OCI-LY7 (cell line): ENCODE data around the gene USP6. TPM values are rescaled to one million over a fixed set of nuclear protein-coding genes. Genes with fewer than 3 reads are reported as not detected.
"Not testable (repeated sequence)": the region's sequence is repeated elsewhere in the genome, so short reads cannot be mapped to it uniquely, and the experiment has no call there.

Source experiments
- BruUV-seq: library from RNA; stranded (reverse); fragments of 400-500 nt; replicated peaks from 2 replicates; lab custom pipeline; 2021; lab: Mats Ljungman, UMichigan
- CTCF ChIA-PET: fragments of 300-600 bp; sonication (Branson Sonifier 250); formaldehyde crosslinking; loops from one replicate; lab custom pipeline; 2022; ENCODE audit warnings: antibody characterized with exemption; ENCODE audit not compliant: unreplicated experiment; lab: Charles Lee
- POLR2A ChIA-PET: fragments of 300-600 bp; sonication (Branson Sonifier 250); formaldehyde crosslinking; loops from one replicate; lab custom pipeline; 2022; ENCODE audit warnings: antibody characterized with exemption; lab: Charles Lee
- DNase-seq: peaks from one replicate; pipeline ENCODE4 v3.0.0-alpha.2; 2015; ENCODE audit warnings: low spot score
- H2AFZ ChIP-seq: fragments of 200-600 bp; sonication (generic), shearing (Covaris generic); 2 replicates; pipeline ENCODE4 v1.6.1; 2014; ENCODE audit warnings: mild to moderate bottlenecking, antibody characterized with exemption, low read length, moderate library complexity
- H3K27ac ChIP-seq: fragments of 200-600 bp; sonication (generic); 2 replicates; pipeline ENCODE4 v1.5.1; 2014; ENCODE audit warnings: mixed run types, low read depth, mild to moderate bottlenecking, moderate library complexity, low read length, inconsistent platforms; ENCODE audit not compliant: poor library complexity, severe bottlenecking
- H3K36me3 ChIP-seq: fragments of 200-600 bp; sonication (generic); 2 replicates; pipeline ENCODE4 v1.6.1; 2014; ENCODE audit warnings: mild to moderate bottlenecking, antibody characterized with exemption, low read length, moderate library complexity, mixed read lengths; ENCODE audit not compliant: insufficient read depth
- H3K4me1 ChIP-seq: fragments of 200-600 bp; sonication (generic); 2 replicates; pipeline ENCODE4 v1.5.1; 2014; ENCODE audit warnings: mild to moderate bottlenecking, low read length; ENCODE audit not compliant: insufficient read depth, poor library complexity, severe bottlenecking
- H3K4me2 ChIP-seq: fragments of 200-600 bp; sonication (generic); 2 replicates; pipeline ENCODE4 v1.6.1; 2014; ENCODE audit warnings: mild to moderate bottlenecking, low read length
- H3K4me3 ChIP-seq: fragments of 200-600 bp; sonication (generic); 2 replicates; pipeline ENCODE4 v1.5.1; 2014; ENCODE audit warnings: mild to moderate bottlenecking, low read depth, low read length; ENCODE audit not compliant: poor library complexity, severe bottlenecking
- H3K79me2 ChIP-seq: fragments of 200-600 bp; sonication (generic); 2 replicates; pipeline ENCODE4 v1.6.1; 2016; ENCODE audit warnings: low read depth, mild to moderate bottlenecking, low read length, moderate library complexity, mixed read lengths; ENCODE audit not compliant: insufficient read depth
- H3K9me2 ChIP-seq: fragments of 200-600 bp; sonication (generic); 2 replicates; pipeline ENCODE4 v1.6.1; 2016; ENCODE audit warnings: mild to moderate bottlenecking, low read length, mixed read lengths; ENCODE audit not compliant: insufficient read depth
- H3K9me3 ChIP-seq: fragments of 200-600 bp; sonication (generic); 2 replicates; pipeline ENCODE4 v1.6.1; 2014; ENCODE audit warnings: mild to moderate bottlenecking, mixed run types, low read length, mixed read lengths
- H4K20me1 ChIP-seq: fragments of 200-600 bp; sonication (generic); 2 replicates; pipeline ENCODE4 v1.6.1; 2014; ENCODE audit warnings: mild to moderate bottlenecking, antibody characterized with exemption, low read length, moderate library complexity, mixed read lengths; ENCODE audit not compliant: insufficient read depth
- CTCF ChIP-seq: fragments of 200-600 bp; sonication (generic); conservative IDR thresholded peaks from 2 replicates; pipeline ENCODE4 v1.5.1; 2014; ENCODE audit warnings: mild to moderate bottlenecking, antibody characterized with exemption, low read length, moderate library complexity, mixed read lengths
- EZH2phosphoT487 ChIP-seq: fragments of 200-600 bp; sonication (generic); IDR thresholded peaks from 2 replicates; pipeline ENCODE4 v1.6.1; 2018; ENCODE audit warnings: low read depth, borderline replicate concordance, mild to moderate bottlenecking, mixed run types, antibody characterized with exemption, low read length, moderate library complexity, mixed read lengths
- intact Hi-C: fragments of 100-400 bp; cut with micrococcal nuclease; formaldehyde crosslinking; loops from one replicate; pipeline ENCODE4 v1.10.0; 2022; ENCODE audit not compliant: unreplicated experiment
- total RNA-seq, 2 experiments: library from RNA; depleted of rRNA in 1 of 2; stranded (reverse); fragments of >200 nt in 1 of 2; shearing (Covaris generic) in 1 of 2; gene quantifications; 2 replicates each; pipeline ENCODE4 v1.2.3, GENCODE V29; 2014 to 2022

USP6 gene
- total RNA-seq, 2 experiments from 2014 or later, result 0.03 to 0.11 TPM

GRCh38 chr17:5161793-5162192 is 46.0 kb downstream of the USP6 start:
- H3K4me2 ChIP-seq, H3K27ac ChIP-seq, CTCF ChIA-PET, H3K79me2 ChIP-seq, H3K4me1 ChIP-seq, H3K36me3 ChIP-seq, H4K20me1 ChIP-seq, DNase-seq, POLR2A ChIA-PET, BruUV-seq, H3K4me3 ChIP-seq, H3K9me3 ChIP-seq, intact Hi-C loops, H2AFZ ChIP-seq, H3K9me2 ChIP-seq: not testable (repeated sequence)

- Histone ChIP-seq H3K36me3 (no peaks in the 10 kb centered on the region), H3K27ac (no peak overlapping the region), H3K79me2 (no peaks in the 10 kb centered on the region), H3K9me3 (no peaks in the 10 kb centered on the region), H3K4me1 (peaks cover 6% of the 10 kb centered on the region), H3K4me3 (no peak overlapping the region), H3K4me2 (no peak overlapping the region), H3K9me2 (no peaks in the 10 kb centered on the region), H2AFZ (no peak overlapping the region), H4K20me1 (no peaks in the 10 kb centered on the region)
- intact Hi-C loops, result no loop called here
- ChIA-PET CTCF (no interaction called here), POLR2A (interaction anchor here (0.7 kb wide), 1 partner anchor 77 kb away, joined by 3 read pairs; no protein-coding TSS in a partner anchor)
- DNase-seq, result no peak
- BruUV-seq, result no TSS peak
- no peak for TF ChIP-seq CTCF
- TF ChIP-seq EZH2phosphoT487, result no peak
These were observed 48.6 kb downstream of the USP6 start for GRCh38 chr17:5164436-5164835.

DNA sequence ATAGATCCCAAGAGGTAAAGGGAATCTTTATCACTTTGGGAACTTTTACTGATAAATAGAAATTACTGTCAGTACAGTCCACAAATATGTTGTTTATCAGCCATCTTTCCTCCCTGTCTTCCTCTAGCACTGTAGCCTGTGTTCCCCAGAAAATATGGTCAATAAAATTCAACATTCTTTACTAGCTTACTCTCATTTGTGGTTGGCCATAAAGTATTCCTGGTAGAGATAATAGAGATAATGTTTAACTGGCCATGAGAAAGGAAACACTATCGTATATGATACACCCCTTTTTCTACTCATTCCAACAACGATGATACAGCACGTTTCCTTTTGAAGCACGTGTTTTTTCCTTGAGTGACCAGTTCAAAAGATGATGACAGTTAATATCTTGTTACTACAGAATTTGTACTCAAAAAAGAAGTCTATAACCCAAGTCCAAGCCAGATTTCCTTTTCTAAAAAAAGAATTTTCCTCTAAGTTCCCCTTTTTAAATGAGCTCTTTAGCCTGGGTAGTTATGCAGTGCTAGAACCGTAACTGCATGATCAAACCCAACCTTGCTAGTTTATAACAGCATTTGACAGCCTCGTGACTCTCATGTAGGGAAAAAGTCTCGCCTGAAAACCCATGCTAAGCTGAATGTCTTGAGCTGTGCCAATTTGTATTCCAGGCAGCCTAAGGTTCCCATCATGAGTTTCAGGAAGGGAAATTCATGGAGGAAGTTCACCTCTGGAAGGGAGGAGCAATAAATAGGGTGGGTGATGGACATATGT is 50.1 kb downstream of the USP6 start:
- H3K79me2 ChIP-seq, intact Hi-C loops, H3K9me3 ChIP-seq, H3K4me1 ChIP-seq, BruUV-seq, H3K36me3 ChIP-seq, H3K9me2 ChIP-seq, H3K27ac ChIP-seq, DNase-seq, H2AFZ ChIP-seq, H3K4me3 ChIP-seq, H3K4me2 ChIP-seq, H4K20me1 ChIP-seq: not testable (repeated sequence)
- ChIA-PET CTCF (interaction anchor here (1.7 kb wide), 1 partner anchor 55 kb away, joined by 3 read pairs; no protein-coding TSS in a partner anchor), POLR2A (interaction anchor here (0.6 kb wide), 1 partner anchor 68 kb away, joined by 6 read pairs; no protein-coding TSS in a partner anchor)

GRCh38 chr17:5175027-5175426 is 59.2 kb downstream of the USP6 start:
- H3K4me2 ChIP-seq, H3K27ac ChIP-seq, H3K9me3 ChIP-seq, H3K4me3 ChIP-seq, intact Hi-C loops, H3K9me2 ChIP-seq, BruUV-seq, H4K20me1 ChIP-seq, H2AFZ ChIP-seq, H3K4me1 ChIP-seq, H3K79me2 ChIP-seq, DNase-seq, CTCF ChIA-PET: not testable (repeated sequence)
- peaks cover 22% of the 10 kb centered on the region for H3K36me3 ChIP-seq
- POLR2A ChIA-PET, result interaction anchor here (0.6 kb wide), 1 partner anchor 77 kb away, joined by 4 read pairs; no protein-coding TSS in a partner anchor
